Measurements from ENCODE around the gene EEPD1.

EEPD1 gene

DNA sequence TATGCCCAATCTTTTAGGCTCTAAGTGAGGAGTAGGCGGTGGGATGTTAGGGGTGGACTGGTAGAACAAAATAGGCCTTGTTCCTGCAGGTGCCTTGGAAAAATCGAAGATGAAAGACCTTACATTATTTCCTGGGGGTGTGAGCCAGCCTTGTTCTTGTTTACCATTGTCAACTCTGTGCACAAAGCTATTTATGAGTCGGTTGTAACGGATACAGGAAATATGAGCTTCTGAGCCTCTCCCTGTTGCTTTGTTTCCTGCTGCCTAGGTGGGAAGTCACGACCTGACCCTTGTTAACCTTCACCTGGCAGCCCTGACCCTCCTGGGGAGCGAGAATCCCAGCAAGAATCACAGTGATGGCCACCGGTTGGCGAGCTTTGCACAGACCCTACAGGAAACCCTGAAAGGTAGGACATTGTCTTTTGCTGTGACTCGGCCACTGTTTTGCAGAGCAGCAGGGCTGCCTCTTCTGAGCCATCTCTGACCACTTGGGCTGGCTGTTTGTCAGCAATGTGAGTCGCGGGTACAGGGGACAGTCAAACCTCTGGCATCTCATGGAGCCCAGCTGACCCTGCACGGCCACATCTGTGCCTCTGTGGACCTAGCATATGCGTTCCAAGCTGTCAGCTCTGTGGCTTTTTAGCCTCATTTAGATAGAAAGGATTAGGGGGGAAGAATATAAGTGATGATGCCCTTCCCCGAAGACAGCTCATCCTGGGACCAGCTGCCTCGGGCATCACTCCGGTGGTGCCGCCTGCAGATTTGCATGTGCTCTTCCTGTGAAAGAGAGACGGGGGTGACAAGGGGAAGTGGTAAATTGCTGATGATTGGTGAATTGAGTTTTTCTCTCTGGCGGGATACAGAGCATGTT, 134.6 kb downstream of the EEPD1 start:
- peaks cover 81% of the 10 kb centered on the region for H3K4me1 ChIP-seq (ENCODE audit: insufficient read depth, low read length)
- H4K20me1 ChIP-seq (ENCODE audit: insufficient read depth, low read length), result no peaks in the 10 kb centered on the region
- no peaks in the 10 kb centered on the region for H3K79me2 ChIP-seq (ENCODE audit: insufficient read depth, low read length)
- peak overlapping the region; percentile 57 for H3K9ac ChIP-seq (ENCODE audit: low read depth, low read length)
- peak overlapping the region; percentile 64 for H2AFZ ChIP-seq (ENCODE audit: low read depth, low read length)
- DNase-seq, result peak; percentile 80
- TF ChIP-seq, protein P1, sequence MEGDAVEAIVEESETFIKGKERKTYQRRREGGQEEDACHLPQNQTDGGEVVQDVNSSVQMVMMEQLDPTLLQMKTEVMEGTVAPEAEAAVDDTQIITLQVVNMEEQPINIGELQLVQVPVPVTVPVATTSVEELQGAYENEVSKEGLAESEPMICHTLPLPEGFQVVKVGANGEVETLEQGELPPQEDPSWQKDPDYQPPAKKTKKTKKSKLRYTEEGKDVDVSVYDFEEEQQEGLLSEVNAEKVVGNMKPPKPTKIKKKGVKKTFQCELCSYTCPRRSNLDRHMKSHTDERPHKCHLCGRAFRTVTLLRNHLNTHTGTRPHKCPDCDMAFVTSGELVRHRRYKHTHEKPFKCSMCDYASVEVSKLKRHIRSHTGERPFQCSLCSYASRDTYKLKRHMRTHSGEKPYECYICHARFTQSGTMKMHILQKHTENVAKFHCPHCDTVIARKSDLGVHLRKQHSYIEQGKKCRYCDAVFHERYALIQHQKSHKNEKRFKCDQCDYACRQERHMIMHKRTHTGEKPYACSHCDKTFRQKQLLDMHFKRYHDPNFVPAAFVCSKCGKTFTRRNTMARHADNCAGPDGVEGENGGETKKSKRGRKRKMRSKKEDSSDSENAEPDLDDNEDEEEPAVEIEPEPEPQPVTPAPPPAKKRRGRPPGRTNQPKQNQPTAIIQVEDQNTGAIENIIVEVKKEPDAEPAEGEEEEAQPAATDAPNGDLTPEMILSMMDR (IDR thresholded peaks at IDR 0.05; ENCODE audit: borderline replicate concordance, extremely low read depth, low read length, poor library complexity, severe bottlenecking), result peak; percentile 31
- no peak for TF ChIP-seq EZH2 (IDR thresholded peaks at IDR 0.05; ENCODE audit: borderline replicate concordance, low read depth, low read length, severe bottlenecking)
- peak; percentile 54 for ATAC-seq (ENCODE audit: insufficient read depth, low read depth)
- peak overlapping the region in 1 of 2 experiments; percentile 46; a peak in 2 of 4 replicates for H3K4me3 ChIP-seq (ENCODE audit: low read depth in 1 of 2, low read length in 2 of 2)
- H3K27me3 ChIP-seq (ENCODE audit: insufficient read depth, low read length, poor library complexity), result no peaks in the 10 kb centered on the region
- no peaks in the 10 kb centered on the region; the same call in 1 of the 2 replicates for H3K36me3 ChIP-seq (ENCODE audit: insufficient read depth, low read length)
- H3K4me2 ChIP-seq (ENCODE audit: insufficient read depth, low read length), result peak overlapping the region; percentile 62
- peak overlapping the region; percentile 87 for H3K27ac ChIP-seq (ENCODE audit: low read length)
- H3K9me3 ChIP-seq (ENCODE audit: insufficient read depth, low read length, severe bottlenecking), result no peaks in the 10 kb centered on the region

DNA sequence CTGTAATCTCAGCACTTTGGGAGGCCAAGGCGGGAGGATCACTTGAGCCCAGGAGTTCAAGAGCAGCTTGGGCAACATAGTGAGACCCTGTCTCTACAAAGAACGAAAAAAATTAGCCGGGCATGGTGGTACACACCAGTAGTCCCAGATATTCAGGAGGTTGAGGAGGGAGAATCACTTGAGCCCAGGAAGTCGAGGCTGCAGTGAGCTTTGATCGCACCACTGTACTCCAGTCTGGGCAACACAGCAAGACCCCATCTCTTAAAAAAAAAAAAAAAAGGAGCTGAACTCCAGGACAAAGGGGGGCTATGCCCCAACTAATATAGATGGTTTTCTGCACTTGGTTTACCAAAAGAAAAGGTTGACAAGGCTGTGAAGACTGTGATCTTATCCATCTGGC, 135.4 kb downstream of the EEPD1 start:
- Histone ChIP-seq H3K4me1 (ENCODE audit: insufficient read depth, low read length) (peaks cover 73% of the 10 kb centered on the region), H3K9me3 (ENCODE audit: insufficient read depth, low read length, severe bottlenecking) (no peaks in the 10 kb centered on the region), H3K27ac (ENCODE audit: low read length) (peak overlapping the region; percentile 87), H3K4me2 (ENCODE audit: insufficient read depth, low read length) (peak overlapping the region; percentile 62), H2AFZ (ENCODE audit: low read depth, low read length) (peak overlapping the region; percentile 48; the same call in 1 of the 2 replicates), H4K20me1 (ENCODE audit: insufficient read depth, low read length) (no peaks in the 10 kb centered on the region), H3K36me3 (ENCODE audit: insufficient read depth, low read length) (no peaks in the 10 kb centered on the region; the same call in 1 of the 2 replicates), H3K27me3 (ENCODE audit: insufficient read depth, low read length, poor library complexity) (no peaks in the 10 kb centered on the region), H3K79me2 (ENCODE audit: insufficient read depth, low read length) (no peaks in the 10 kb centered on the region), H3K4me3 (ENCODE audit: low read depth in 1 of 2, low read length in 2 of 2) (peak overlapping the region in 1 of 2 experiments; percentile 46; a peak in 2 of 4 replicates), H3K9ac (ENCODE audit: low read depth, low read length) (peak overlapping the region; percentile 57)
- DNase-seq (no peak), ATAC-seq (ENCODE audit: insufficient read depth, low read depth) (no peak)
- no peak for TF ChIP-seq EZH2 (IDR thresholded peaks at IDR 0.05; ENCODE audit: borderline replicate concordance, low read depth, low read length, severe bottlenecking)
- TF ChIP-seq, protein P1 (IDR thresholded peaks at IDR 0.05; ENCODE audit: borderline replicate concordance, extremely low read depth, low read length, poor library complexity, severe bottlenecking), result no peak

DNA sequence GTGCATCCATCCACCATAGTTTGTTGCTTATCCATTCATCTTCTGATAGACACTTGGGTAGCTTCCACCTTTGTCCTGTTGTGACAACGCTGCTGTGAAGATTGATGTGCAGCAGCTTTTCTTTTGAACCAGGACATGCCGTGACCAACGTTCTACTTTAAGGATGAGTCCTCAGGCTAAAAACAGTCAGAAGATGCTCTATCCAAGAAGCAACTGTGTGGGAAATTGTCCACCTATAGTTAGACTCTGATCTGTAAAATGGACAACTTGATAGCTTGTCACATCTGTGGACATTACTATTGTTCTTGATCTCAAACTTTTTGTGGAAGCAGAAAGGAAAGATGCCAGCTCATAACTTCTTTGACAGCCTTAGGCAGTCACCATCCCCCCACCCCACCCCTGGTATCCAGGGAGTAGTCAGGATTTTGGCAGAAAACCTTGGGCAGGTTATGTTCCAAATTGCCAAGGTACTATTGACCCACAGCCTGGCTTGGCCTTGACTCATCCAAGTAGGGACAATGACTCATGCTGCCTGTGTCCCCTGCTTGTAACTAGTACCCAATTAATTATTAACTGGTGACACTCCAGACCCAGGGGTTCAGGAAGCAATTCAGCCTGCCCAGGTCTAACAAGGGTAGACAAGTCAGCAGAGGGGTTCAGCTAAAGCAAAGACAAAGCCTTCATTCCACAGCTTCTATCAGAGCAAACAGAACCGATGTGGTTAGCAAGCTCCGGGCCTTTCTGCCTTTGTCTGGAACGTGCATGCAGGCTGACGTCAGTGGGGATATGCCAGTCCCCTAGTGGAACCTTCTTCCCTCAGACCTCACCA, 137.0 kb downstream of the EEPD1 start:
- H3K4me3 ChIP-seq (ENCODE audit: low read depth in 1 of 2, low read length in 2 of 2), result no peak overlapping the region
- DNase-seq (no peak), ATAC-seq (ENCODE audit: insufficient read depth, low read depth) (no peak)
- no peaks in the 10 kb centered on the region for H3K79me2 ChIP-seq (ENCODE audit: insufficient read depth, low read length)
- no peak overlapping the region for H2AFZ ChIP-seq (ENCODE audit: low read depth, low read length)
- H3K4me2 ChIP-seq (ENCODE audit: insufficient read depth, low read length), result no peak overlapping the region
- H4K20me1 ChIP-seq (ENCODE audit: insufficient read depth, low read length), result no peaks in the 10 kb centered on the region
- H3K27me3 ChIP-seq (ENCODE audit: insufficient read depth, low read length, poor library complexity), result no peaks in the 10 kb centered on the region
- H3K9ac ChIP-seq (ENCODE audit: low read depth, low read length), result no peak overlapping the region
- H3K36me3 ChIP-seq (ENCODE audit: insufficient read depth, low read length), result no peaks in the 10 kb centered on the region; the same call in 1 of the 2 replicates
- no peaks in the 10 kb centered on the region for H3K9me3 ChIP-seq (ENCODE audit: insufficient read depth, low read length, severe bottlenecking)
- peaks cover 57% of the 10 kb centered on the region for H3K4me1 ChIP-seq (ENCODE audit: insufficient read depth, low read length)
- TF ChIP-seq EZH2 (IDR thresholded peaks at IDR 0.05; ENCODE audit: borderline replicate concordance, low read depth, low read length, severe bottlenecking), result no peak
- TF ChIP-seq, protein P1 (IDR thresholded peaks at IDR 0.05; ENCODE audit: borderline replicate concordance, extremely low read depth, low read length, poor library complexity, severe bottlenecking), result no peak
- peak overlapping the region; percentile 24 for H3K27ac ChIP-seq (ENCODE audit: low read length)

Measured in DND-41 (cell line).